NCI-H2029 treated with DMSO at 0.1 percent for 48 hours (cell line): Measurements from ENCODE around the gene PTPRO.

ENCODE experiments used
- DNase-seq: peaks from one replicate; lab custom pipeline; 2025; lab: John Stamatoyannopoulos, UW

PTPRO gene

GRCh38 chr12:15350643-15351042 lies 28.3 kb downstream of the PTPRO start:
- no peak for DNase-seq

- no peak for DNase-seq
These were observed 33.5 kb downstream of the PTPRO start for GRCh38 chr12:15355766-15356165.

- no peak for DNase-seq
These were observed 34.6 kb downstream of the PTPRO start for GRCh38 chr12:15356951-15357364.

DNA sequence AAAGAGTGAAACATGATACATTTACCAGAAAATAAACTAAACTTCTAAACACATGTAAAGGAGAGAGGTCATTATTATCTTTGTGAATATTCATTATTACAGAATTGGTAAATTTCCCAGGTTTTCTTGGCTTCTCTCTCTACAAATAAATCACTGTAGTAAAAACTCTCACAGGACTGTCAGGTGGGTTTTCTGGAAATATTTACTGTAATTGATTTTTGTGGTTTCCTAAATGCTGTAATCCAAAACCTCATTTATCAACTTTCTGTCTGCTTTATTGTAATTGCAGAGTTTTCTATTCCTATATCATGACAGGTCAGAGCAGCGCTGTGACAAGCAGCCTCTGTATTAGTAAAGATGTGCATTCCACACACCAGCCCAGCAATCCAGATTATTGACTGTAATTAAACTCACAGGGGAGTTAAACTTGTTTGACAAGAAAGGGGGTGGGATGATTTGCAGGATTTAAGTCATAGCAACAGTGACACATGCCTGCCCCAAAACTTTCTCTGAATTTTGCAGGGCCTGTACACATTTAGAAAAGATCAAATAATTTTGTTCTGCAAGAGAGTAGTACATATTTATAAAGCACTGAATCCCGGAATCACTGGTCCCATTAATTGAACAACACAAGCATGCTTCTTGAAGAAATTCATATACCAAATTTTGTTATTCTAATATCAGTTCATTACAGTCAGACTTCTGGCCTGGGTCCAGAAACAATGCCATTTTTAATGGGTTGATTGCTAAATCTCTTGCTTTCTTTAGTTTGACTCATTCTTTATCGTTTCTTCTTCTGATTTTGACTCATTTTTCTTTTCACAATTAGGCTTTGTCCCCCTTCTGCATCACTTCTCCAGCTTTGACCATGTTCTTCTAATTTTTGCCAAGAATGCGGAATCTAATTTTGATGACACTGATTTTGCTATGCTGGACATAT lies 42.2 kb downstream of the PTPRO start:
- DNase-seq, result no peak

DNA sequence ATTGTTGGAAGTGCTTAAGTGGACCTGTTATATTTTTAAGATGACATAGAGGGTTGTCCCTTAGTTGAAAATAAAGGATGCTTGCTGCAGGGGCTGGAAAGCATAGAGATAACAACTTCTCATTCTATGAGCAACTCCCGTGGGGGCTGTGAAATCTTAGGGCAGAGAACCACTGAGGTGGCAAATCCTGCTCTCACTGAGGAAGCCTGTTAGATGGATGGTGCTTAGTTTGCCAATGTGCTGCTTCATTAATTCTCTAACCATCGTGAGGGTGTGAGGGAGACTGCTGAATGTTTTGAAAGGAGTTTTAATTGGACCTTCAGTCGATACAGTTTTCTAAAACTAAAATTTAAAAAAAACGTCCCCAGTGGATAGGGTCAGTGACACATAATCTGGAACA lies 46.5 kb downstream of the PTPRO start:
- DNase-seq, result no peak

DNA sequence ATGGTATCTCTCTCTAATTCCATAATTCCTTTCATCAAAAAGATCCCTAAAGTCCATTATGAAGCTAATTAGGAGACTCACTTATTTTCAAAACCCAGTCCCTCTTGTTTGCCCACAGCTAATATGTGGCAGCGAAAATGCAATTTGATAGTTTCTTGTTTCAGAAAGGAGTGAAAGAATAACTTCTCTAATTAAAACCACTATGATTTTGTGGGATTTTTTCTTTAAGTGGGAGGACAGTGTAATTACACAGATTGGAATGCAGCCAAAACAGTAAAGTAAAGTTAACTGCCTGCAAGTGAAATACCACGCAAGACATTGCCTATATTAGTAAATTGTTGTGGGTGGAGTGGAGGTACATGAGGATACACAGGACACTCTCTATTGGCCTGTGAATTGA lies 50.0 kb downstream of the PTPRO start:
- DNase-seq, result no peak

- no peak for DNase-seq
These were observed 65.5 kb downstream of the PTPRO start for GRCh38 chr12:15387772-15388171.

GRCh38 chr12:15389561-15389960 lies 67.3 kb downstream of the PTPRO start:
- no peak for DNase-seq

- DNase-seq, result no peak
These were observed 70.7 kb downstream of the PTPRO start for GRCh38 chr12:15393037-15393436.

GRCh38 chr12:15393995-15394394 lies 71.7 kb downstream of the PTPRO start:
- no peak for DNase-seq

GRCh38 chr12:15404485-15404884 lies 82.2 kb downstream of the PTPRO start:
- DNase-seq, result no peak

- DNase-seq, result no peak
These were observed 83.3 kb downstream of the PTPRO start for GRCh38 chr12:15405606-15406005.

DNA sequence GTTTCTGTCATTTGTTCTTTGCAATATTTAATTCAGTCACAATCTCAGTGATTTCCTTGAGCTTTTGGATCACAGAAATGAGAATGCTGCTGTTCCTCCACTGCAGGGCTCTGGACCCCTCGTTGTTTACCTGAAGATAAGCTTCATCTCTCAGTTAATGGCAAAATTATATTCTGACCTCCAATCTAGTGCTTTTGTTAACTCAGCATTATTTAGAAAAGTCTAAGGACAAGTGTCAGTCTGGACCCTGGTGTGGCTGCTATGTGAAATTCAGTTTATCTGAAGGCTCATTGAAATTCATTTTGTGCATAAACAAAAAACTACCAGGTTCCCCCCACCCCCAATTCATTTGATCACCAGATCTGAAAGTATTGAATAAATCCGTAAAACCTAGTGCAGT lies 84.7 kb downstream of the PTPRO start:
- DNase-seq, result no peak

DNA sequence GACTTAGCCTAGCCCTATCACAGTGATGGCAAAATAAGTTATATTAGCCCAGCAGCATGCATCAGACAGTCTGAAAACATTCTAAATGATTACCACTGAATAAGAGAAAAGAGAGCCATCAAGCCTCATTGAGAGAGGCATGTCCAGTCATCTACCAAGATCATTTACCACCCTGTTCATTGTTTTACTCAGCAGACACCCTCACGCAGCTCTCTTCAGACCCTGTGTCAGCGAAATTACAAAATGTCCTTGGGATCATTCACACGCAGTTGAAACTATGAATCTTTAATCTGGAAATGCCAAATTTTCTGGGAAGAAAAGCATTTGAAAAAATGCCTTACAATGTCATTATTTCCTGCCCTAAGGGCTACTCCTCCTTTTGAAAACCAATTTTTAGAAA lies 89.5 kb downstream of the PTPRO start:
- DNase-seq, result no peak

DNA sequence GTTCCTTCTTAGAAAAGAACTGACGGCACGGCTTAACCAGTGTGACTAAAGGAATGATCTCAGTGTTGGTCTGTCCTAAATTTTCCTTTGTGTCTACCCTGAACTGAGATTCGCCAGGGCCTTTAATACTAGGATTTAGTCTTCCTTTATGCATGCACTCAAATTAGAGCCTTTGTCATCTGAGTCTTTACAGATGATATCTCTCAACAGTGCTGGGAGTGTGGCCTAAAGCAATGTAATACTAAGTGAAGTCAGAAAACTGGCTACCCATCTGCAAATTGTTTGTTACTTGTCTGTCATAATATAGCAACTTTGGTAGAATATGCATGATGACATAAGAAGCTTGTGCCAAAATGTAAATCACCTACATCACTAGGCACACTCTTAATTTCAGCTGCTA lies 95.4 kb downstream of the PTPRO start:
- no peak for DNase-seq

DNA sequence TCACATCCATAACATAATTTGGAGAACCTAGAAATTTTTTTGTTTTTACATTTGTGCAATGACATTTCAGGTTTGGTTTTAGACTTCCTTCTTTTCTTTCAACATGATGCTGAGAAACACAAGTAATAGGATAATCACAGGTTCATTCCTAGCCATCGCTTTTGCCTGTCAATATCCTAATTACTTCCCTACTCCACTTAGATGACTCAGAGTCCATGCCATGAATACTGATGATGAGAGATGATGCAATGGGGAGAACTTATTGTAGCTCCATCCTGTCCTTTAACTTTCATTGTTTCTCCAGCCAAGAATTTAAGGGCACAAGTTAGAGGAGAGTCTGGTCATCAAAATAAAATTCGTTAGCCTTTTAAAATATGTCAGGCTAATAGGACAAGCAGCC lies 101.3 kb downstream of the PTPRO start:
- DNase-seq, result no peak

DNA sequence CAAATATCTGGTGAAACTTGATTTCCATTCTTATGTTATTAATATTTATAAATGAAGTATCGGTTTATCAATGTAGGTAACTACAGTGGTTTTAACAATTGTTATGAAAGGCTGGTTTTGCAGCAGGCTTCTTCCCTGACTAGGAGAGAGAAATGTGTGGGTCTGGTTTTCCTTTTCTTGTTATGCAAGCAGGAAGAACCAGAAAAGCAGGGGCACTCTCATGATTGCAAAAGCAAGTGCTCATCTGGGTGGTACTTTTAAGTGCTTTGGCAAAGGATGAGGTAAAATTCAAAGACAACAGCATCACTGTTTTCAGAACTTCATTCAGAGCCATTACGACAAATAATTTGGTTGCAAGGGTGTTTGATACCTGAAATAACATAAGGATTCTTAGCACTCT lies 105.6 kb downstream of the PTPRO start:
- DNase-seq, result no peak

DNA sequence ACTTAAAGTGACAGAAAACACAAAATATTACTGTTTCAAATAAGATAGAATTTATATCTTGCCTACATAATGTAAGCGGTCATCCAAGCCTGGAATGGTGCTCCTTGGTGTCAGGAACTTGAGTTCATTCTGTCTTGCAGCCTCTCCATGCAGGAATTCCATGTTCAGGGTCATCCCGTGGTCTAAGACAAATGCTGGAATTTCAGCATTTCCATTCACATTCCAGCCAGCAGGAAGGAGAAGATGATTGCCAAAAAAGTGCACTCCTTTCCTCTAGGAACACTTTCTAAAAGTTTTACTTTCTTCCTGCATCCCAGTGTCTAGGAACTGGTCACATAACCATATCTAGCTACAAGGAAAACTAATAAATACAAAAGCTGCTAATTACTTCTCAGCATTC lies 106.3 kb downstream of the PTPRO start:
- no peak for DNase-seq

DNA sequence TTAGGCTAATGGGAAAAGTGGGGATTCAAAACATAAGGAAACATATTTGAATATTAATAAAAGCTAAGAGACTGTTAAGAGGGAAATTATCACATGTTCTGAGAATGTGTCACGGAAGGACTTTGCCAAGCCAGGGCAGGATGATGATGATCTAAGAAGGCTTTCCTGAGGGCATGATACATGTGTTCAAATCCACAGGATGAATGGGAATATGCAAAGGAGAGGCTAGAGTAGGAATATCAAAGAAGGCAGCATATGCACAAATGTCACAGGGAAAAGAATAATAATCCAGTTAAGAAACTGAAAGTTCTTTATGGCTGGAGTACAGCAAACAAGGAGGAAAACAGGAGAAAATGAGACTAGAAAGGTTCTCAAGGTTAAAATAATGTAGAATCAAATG lies 107.0 kb downstream of the PTPRO start:
- no peak for DNase-seq

- DNase-seq, result no peak
These were observed 113.3 kb downstream of the PTPRO start for GRCh38 chr12:15435597-15435996.

- no peak for DNase-seq
These were observed 117.2 kb downstream of the PTPRO start for GRCh38 chr12:15439459-15439858.

- no peak for DNase-seq
These were observed 120.7 kb downstream of the PTPRO start for GRCh38 chr12:15443050-15443449.

DNA sequence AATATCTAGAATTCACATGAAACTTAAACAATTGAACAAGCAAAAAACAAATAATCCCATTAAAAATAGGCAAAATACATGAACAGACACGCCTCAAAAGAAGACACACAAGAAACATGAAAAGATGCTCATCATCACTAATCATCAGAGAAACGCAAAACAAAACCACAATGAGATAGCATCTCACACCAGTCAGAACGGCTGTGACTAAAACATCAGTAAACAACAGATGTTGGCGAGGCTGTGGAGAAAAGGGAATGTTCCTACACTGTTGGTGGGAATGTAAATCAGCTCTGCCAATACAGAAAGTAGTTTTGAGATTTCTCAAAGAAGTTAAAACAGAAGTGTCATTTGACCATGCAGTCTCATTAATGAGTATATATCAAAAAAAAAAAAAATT lies 121.3 kb downstream of the PTPRO start:
- no peak for DNase-seq

DNA sequence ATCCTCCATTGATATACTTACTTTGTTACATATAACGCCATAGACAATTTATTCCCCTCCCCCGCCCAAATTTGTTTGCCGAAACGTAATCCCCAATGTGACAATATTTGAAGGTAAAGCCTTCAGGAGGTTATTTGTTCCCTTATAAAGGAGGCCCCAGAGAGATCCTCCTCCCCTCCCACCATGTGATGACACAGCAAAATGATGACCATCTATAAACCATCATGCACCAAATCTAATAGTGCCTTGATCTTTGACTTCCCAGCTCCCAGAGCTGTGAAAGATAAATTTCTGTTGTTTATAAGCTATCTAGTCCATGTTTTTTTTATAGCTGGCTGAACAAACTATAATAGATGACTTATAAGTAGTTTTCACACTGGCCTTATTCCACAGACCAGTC lies 122.2 kb downstream of the PTPRO start:
- DNase-seq, result no peak
